ENCODE measurements around the gene NPHP1. TPM values are rescaled to one million over a fixed set of nuclear protein-coding genes. Genes with fewer than 3 reads are reported as not detected.
"Not testable (repeated sequence)": the region's sequence is repeated elsewhere in the genome, so short reads cannot be mapped to it uniquely, and the experiment has no call there.

NPHP1 gene
- polyA plus RNA-seq, 1 experiment: 2.9 TPM

DNA sequence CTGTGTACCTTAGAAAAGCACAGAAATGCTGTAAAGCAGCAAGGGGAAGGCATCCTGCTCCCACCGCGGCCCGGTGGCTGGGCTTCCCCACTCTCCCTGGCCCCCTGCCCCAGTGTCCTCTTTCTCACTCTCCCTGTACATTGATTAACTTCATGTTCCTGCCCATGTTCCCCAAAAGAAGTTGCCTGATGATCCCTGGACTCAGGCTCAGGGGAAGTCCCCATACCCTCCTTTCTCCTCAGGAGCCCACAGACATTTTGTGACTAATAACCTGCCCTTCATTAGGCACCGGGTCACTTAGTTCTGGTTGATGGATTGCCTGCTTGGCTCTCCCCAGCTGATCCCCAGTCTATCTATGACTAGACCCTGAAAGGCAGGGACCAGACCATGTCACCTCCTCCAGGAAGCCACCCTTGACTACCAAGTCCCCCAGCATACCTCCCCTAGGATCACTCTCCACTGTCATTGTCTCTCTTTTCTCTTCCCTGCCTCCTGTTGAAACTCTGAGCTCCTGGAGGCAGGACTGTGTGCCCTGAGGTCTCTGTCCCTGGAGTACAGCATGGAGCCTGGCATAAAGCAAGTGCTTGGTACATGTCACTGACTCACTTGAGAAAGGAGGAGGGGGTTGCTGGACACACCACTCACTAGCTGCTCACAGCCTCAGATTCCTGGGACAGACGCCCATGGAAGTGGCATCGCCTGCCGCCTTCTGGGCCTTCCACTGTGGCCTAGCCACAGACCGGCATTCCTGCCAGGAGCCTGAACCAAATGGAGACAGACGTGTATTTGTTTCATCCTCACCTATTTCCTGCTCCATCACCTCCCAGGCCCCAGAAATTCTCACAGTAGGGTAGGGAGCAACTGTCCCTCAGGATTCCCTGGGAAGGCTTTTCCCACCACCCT, 102.7 kb downstream of the NPHP1 start:
- DNase-seq (ENCODE audit: low read depth): no peak
- CTCF ChIA-PET: interaction anchor here (0.7 to 1.2 kb wide), 2 partner anchors 14 to 82 kb away, joined by 3 to 5 read pairs; partner anchors contain the start of gene MALL
- no peak overlapping the region for H3K4me3 ChIP-seq (ENCODE audit: low read depth, low read length)

DNA sequence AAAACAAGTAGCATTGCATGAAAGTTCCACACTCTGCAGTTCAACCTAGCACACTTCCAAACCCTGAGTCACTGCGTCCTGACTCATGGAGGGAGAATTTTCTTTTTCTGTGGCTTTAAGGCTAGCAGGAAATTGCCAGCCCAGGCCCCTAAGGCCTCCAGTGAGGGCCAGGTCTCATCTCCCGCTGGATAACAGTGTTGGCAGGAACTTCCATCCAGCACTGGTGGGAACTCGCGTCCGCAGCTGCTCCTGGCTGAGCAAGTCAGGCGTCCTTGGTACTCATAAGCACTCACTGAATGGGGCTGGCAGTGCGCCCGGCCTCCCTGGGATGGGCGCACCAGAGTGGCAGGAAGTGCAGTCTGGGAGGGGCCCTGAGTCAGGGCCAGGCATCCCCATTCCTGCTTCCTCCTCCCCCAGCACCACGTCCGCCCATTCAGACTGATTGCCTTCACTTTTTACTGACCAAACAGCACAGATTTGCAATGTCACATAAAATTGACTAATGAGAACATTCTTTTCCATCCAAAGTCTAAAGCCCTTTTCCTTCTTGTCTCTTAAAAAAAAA, 103.5 kb downstream of the NPHP1 start:
- H3K4me3 ChIP-seq (ENCODE audit: low read depth, low read length): no peak overlapping the region; the same call in 1 of the 2 replicates
- CTCF ChIA-PET: no interaction called here

More for the DNA sequence above, 102.7 kb downstream of the NPHP1 start:
- Histone ChIP-seq H3K27me3 (ENCODE audit: control insufficient read depth, insufficient read depth, low read length) (no peaks in the 10 kb centered on the region), H3K36me3 (ENCODE audit: control insufficient read depth, insufficient read depth, low read length) (no peaks in the 10 kb centered on the region)
- POLR2A ChIA-PET: no interaction called here
- TF ChIP-seq, protein P1, sequence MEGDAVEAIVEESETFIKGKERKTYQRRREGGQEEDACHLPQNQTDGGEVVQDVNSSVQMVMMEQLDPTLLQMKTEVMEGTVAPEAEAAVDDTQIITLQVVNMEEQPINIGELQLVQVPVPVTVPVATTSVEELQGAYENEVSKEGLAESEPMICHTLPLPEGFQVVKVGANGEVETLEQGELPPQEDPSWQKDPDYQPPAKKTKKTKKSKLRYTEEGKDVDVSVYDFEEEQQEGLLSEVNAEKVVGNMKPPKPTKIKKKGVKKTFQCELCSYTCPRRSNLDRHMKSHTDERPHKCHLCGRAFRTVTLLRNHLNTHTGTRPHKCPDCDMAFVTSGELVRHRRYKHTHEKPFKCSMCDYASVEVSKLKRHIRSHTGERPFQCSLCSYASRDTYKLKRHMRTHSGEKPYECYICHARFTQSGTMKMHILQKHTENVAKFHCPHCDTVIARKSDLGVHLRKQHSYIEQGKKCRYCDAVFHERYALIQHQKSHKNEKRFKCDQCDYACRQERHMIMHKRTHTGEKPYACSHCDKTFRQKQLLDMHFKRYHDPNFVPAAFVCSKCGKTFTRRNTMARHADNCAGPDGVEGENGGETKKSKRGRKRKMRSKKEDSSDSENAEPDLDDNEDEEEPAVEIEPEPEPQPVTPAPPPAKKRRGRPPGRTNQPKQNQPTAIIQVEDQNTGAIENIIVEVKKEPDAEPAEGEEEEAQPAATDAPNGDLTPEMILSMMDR (IDR thresholded peaks at IDR 0.05; ENCODE audit: insufficient read depth, low read depth, low read length): no peak

DNA sequence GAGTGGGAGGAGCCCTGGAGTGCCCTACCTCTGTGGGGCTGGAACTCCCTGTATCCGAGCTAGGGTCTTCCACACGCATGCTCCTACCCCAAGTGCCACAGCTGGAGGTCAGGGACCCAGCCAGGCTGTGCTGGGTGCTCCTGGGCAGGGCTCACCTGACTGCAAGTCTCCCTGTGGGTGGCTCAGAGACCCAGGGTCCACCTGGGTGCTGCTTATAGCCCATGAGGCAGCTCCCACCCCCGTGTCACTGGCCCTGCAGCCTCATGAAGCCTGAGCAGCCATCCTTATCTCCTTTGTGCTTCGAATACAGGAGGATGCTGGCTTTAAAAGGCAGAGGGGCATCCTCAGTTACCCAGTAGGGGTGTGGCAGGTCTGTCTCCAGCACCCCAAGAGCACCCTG, 103.9 kb downstream of the NPHP1 start:
- H3K27me3 ChIP-seq (ENCODE audit: control insufficient read depth, insufficient read depth, low read length); POLR2A ChIA-PET; H3K4me3 ChIP-seq (ENCODE audit: low read depth, low read length); H3K36me3 ChIP-seq (ENCODE audit: control insufficient read depth, insufficient read depth, low read length); DNase-seq (ENCODE audit: low read depth); CTCF ChIA-PET: not testable (repeated sequence)

More for the DNA sequence above, 103.5 kb downstream of the NPHP1 start:
- peak; percentile 98 for DNase-seq (ENCODE audit: low read depth)
- Histone ChIP-seq H3K27me3 (ENCODE audit: control insufficient read depth, insufficient read depth, low read length) (no peaks in the 10 kb centered on the region), H3K36me3 (ENCODE audit: control insufficient read depth, insufficient read depth, low read length) (no peaks in the 10 kb centered on the region)
- POLR2A ChIA-PET: no interaction called here
- TF ChIP-seq, protein P1 (IDR thresholded peaks at IDR 0.05; ENCODE audit: insufficient read depth, low read depth, low read length): no peak

DNA sequence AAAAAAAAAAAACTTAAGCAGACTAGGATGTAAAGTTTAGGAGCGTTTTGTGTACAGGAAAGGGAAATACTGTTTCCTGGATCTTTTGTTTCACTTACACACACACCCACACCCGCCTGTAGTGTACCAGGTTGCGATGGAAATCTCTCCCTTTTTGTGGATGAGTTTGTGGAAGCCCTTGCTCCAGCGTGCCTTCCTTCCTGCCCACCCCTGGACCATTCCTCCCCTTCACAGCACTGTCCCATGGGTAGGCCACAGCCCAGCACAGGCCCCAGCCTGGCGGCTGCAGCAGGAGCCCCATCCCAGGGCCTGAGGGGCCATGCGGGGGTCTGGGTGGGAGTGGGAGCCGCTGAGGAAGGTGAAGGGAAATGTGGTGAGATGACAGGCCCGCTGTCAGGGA, 104.3 kb downstream of the NPHP1 start:
- CTCF ChIA-PET: no interaction called here
- Histone ChIP-seq H3K4me3 (ENCODE audit: low read depth, low read length) (no peak overlapping the region), H3K27me3 (ENCODE audit: control insufficient read depth, insufficient read depth, low read length) (no peaks in the 10 kb centered on the region), H3K36me3 (ENCODE audit: control insufficient read depth, insufficient read depth, low read length) (no peaks in the 10 kb centered on the region)
- TF ChIP-seq, protein P1 (IDR thresholded peaks at IDR 0.05; ENCODE audit: insufficient read depth, low read depth, low read length): no peak
- POLR2A ChIA-PET: no interaction called here
- no peak for DNase-seq (ENCODE audit: low read depth)

DNA sequence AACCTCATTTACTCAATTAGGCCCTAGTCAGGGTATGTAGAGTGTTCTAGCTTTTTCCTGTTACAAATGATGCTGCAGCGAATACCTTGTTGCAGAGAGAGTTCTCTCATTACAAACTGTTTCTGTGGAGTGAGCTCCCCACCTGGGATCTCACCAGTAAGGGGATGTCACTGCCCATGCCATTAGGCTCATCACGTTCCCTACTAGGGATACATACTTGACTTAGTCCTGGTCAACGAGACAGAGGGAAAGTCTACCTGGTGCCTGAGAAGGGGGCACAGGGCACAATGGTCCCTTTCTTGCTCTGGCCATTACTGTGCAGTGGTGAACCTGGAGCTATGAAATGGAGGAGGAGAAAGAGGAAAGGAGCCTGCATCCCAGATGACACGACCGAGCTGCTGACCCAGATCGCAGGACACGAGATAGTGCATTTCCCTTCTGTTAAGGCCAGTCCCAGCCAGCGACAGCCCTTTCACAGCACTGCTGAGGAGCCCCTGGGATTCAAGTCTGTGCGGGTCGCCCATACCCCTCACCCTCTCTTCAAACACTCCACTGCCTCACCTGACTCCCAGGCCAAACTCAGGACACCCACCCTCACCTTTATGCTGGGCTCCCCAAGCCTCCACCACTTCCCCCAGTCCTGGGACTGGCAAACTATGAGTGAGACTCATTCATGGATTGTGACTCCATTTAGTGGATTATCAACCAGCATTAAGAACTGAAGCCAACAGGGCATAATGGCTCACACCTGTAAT, 105.2 kb downstream of the NPHP1 start:
- H3K36me3 ChIP-seq (ENCODE audit: control insufficient read depth, insufficient read depth, low read length): no peaks in the 10 kb centered on the region
- TF ChIP-seq, protein P1 (IDR thresholded peaks at IDR 0.05; ENCODE audit: insufficient read depth, low read depth, low read length): no peak
- POLR2A ChIA-PET: no interaction called here
- no peak overlapping the region for H3K4me3 ChIP-seq (ENCODE audit: low read depth, low read length)
- CTCF ChIA-PET: interaction anchor here (1.4 kb wide), 1 partner anchor 17 kb away, joined by 3 read pairs; no protein-coding TSS in a partner anchor
- DNase-seq (ENCODE audit: low read depth): no peak
- H3K27me3 ChIP-seq (ENCODE audit: control insufficient read depth, insufficient read depth, low read length): no peaks in the 10 kb centered on the region
